B cell (primary cell): ENCODE results near the gene LRRC14B. TPM values are rescaled to one million over a fixed set of nuclear protein-coding genes. Genes with fewer than 3 reads are reported as not detected.
"Not testable (repeated sequence)": the region's sequence is repeated elsewhere in the genome, so short reads cannot be mapped to it uniquely, and the experiment has no call there.

Source experiments
- ATAC-seq: fragments of 200-7000 bp; cut with Tn5 transposase; one replicate; pipeline ENCODE4 v1.10.0; 2021; ENCODE audit warnings: low read depth, mild to moderate bottlenecking, moderate number of reproducible peaks, moderate library complexity
- CTCF ChIA-PET: fragments of 350-600 bp; sonication (Branson Sonifier 250); formaldehyde crosslinking; loops from one replicate; lab custom pipeline; 2021; ENCODE audit warnings: antibody characterized with exemption, inconsistent platforms; lab: Charles Lee
- POLR2A ChIA-PET: fragments of 350-600 bp; sonication (Branson Sonifier 250); formaldehyde crosslinking; loops from one replicate; lab custom pipeline; 2021; ENCODE audit warnings: antibody characterized with exemption; lab: Charles Lee
- DNase-seq: peaks from one replicate; pipeline ENCODE4 v3.0.0; 2013
- H2AFZ ChIP-seq: 2 replicates; pipeline ENCODE4 v1.6.1; 2012; ENCODE audit warnings: mild to moderate bottlenecking, low read depth, low read length; ENCODE audit not compliant: insufficient read depth, poor library complexity, severe bottlenecking
- H3K27ac ChIP-seq, 2 donors: 1 replicate in 1 of 2; 2 replicates in 1 of 2; pipeline ENCODE4 v1.5.1; 2012 to 2013; ENCODE audit warnings: low read length in 2 of 2, mild to moderate bottlenecking in 2 of 2, moderate library complexity in 1 of 2
- H3K27me3 ChIP-seq, 4 experiments: fragments of 200-600 bp in 1 of 4; sonication (generic) in 1 of 4; replicated peaks in 1 of 4; 1 replicate in 2 of 4; 2 replicates in 2 of 4; pipeline versions ENCODE4 v1.6.1 to v1.7.0; 2013 to 2016; ENCODE audit warnings: low read length in 3 of 4, mild to moderate bottlenecking in 2 of 4, mixed read lengths in 1 of 4, moderate library complexity in 1 of 4; ENCODE audit not compliant: insufficient read depth in 4 of 4, control insufficient read depth in 3 of 4; ENCODE audit errors: control extremely low read depth in 1 of 4
- H3K36me3 ChIP-seq, 2 experiments: replicated peaks in 1 of 2; 1 replicate in 1 of 2; 2 replicates in 1 of 2; pipeline versions ENCODE4 v1.6.1 to v1.7.1; 2013; ENCODE audit warnings: low read length in 1 of 2; ENCODE audit not compliant: insufficient read depth in 2 of 2, control insufficient read depth in 1 of 2; ENCODE audit errors: control extremely low read depth in 1 of 2, extremely low read depth in 1 of 2
- H3K4me1 ChIP-seq, 2 donors: fragments of 200-600 bp in 1 of 2; sonication (generic) in 1 of 2; 1 replicate in 1 of 2; 2 replicates in 1 of 2; pipeline versions ENCODE4 v1.5.1 to v1.6.1; 2013 to 2017; ENCODE audit warnings: low read length in 2 of 2; ENCODE audit not compliant: control insufficient read depth in 2 of 2, insufficient read depth in 2 of 2
- H3K4me2 ChIP-seq: replicated peaks from 2 replicates; pipeline ENCODE3; 2012; ENCODE audit warnings: mild to moderate bottlenecking, low read depth, low read length; ENCODE audit not compliant: poor library complexity, severe bottlenecking
- H3K4me3 ChIP-seq, 5 experiments: fragments of 200-600 bp in 1 of 5; sonication (generic) in 1 of 5; 1 replicate in 3 of 5; 2 replicates in 2 of 5; pipeline versions ENCODE4 v1.5.1 to v1.7.0; 2011 to 2016; ENCODE audit warnings: low read length in 4 of 5, mild to moderate bottlenecking in 4 of 5, low read depth in 2 of 5, control low read depth in 1 of 5, moderate library complexity in 1 of 5; ENCODE audit not compliant: insufficient read depth in 1 of 5; ENCODE audit errors: control extremely low read depth in 1 of 5, extremely low read depth in 1 of 5
- H3K79me2 ChIP-seq: fragments of 200-600 bp; sonication (generic); one replicate; pipeline ENCODE4 v1.6.0; 2016; ENCODE audit warnings: low read length; ENCODE audit not compliant: control insufficient read depth, insufficient read depth
- H3K9ac ChIP-seq: fragments of 200-600 bp; sonication (generic); 2 replicates; pipeline ENCODE4 v1.6.1; 2017; ENCODE audit warnings: mild to moderate bottlenecking, low read length, moderate library complexity
- H3K9me3 ChIP-seq, 3 donors: one replicate each; pipeline versions ENCODE4 v1.6.1 to v1.7.1; 2013; ENCODE audit warnings: low read length in 2 of 3; ENCODE audit not compliant: control insufficient read depth in 2 of 3, insufficient read depth in 1 of 3; ENCODE audit errors: control extremely low read depth in 1 of 3
- H4K20me1 ChIP-seq: 2 replicates; pipeline ENCODE4 v1.6.0; 2012; ENCODE audit warnings: mild to moderate bottlenecking, low read length; ENCODE audit not compliant: insufficient read depth, control insufficient read depth, poor library complexity, severe bottlenecking
- H3K27ac Mint-ChIP-seq: one replicate; pipeline ENCODE4 v1.8.0; 2021; ENCODE audit warnings: mixed read lengths
- H3K27me3 Mint-ChIP-seq: one replicate; pipeline ENCODE4 v1.8.0; 2021; ENCODE audit warnings: mixed read lengths
- H3K4me1 Mint-ChIP-seq: one replicate; pipeline ENCODE4 v1.8.0; 2021; ENCODE audit warnings: mixed read lengths
- H3K4me3 Mint-ChIP-seq: one replicate; pipeline ENCODE4 v1.8.0; 2021; ENCODE audit warnings: mixed read lengths
- H3K9me3 Mint-ChIP-seq: one replicate; pipeline ENCODE4 v1.8.0; 2022; ENCODE audit warnings: mixed read lengths; ENCODE audit not compliant: insufficient read depth
- EZH2 ChIP-seq: IDR thresholded peaks from 2 replicates; pipeline ENCODE4 v1.6.1; 2012; ENCODE audit warnings: borderline replicate concordance, low read depth, mild to moderate bottlenecking, moderate library complexity, low read length; ENCODE audit not compliant: insufficient read depth, poor library complexity, severe bottlenecking
- WGBS: methylation state at CpG from one replicate; pipeline ENCODE4 v1.1.5; 2013; ENCODE audit warnings: missing lambda C conversion rate; ENCODE audit not compliant: insufficient coverage; 5-methylcytosine and 5-hydroxymethylcytosine counted together
- intact Hi-C: fragments of 100-400 bp; cut with micrococcal nuclease; formaldehyde crosslinking; loops from one replicate; pipeline ENCODE4 v1.10.0; 2022
- polyA plus RNA-seq: library from polyadenylated mRNA; depleted of rRNA; stranded (reverse); fragments of >200 nt; gene quantifications from 2 replicates; pipeline ENCODE4 v1.2.3, GENCODE V29; 2012
- total RNA-seq, 2 donors: library from RNA; stranded (reverse); fragments of 120-200 nt in 1 of 2; gene quantifications; 1 replicate in 1 of 2; 2 replicates in 1 of 2; pipeline versions ENCODE4 v1.2.3 to v1.2.4, GENCODE V29; 2013 to 2022
- TF ChIP-seq, protein P1 (sequence below): fragments of 200-600 bp; IDR thresholded peaks from one replicate; pipeline ENCODE4 v1.8.0; 2022; ENCODE audit warnings: antibody characterized with exemption, mild to moderate bottlenecking

The LRRC14B gene
- total and polyA plus RNA-seq, 2 donors (not counting 1 experiment from before 2014, with no cell fraction given), result 0.06 TPM; not detected in 1

DNA sequence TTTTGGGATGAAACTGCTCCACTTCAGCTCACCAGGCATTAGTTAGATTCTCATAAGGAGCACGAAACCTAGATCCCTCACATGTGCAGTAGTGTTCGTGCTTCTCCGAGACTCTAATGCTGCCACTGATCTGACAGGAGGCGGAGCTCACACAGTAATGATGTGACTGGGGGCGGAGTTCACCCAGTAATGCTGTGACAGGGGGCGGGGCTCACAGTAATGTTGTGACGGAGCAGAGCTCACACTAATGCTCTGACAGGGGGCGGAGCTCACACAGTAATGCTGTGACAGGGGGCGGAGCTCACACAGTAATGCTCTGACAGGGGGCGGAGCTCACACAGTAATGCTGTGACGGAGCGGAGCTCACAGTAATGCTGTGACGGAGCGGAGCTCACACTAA is 27.1 kb upstream of the LRRC14B start:
- H3K9ac ChIP-seq, result no peak overlapping the region
- Mint-ChIP-seq H3K4me1 (no peaks in the 10 kb centered on the region), H3K27me3 (peaks cover 15% of the 10 kb centered on the region), H3K4me3 (no peak overlapping the region), H3K27ac (no peak overlapping the region), H3K9me3 (no peaks in the 10 kb centered on the region)
- intact Hi-C loops, result no loop called here
- no peaks in the 10 kb centered on the region for H3K27me3 ChIP-seq
- no peak overlapping the region for H2AFZ ChIP-seq
- DNase-seq (no peak), ATAC-seq (no peak)
- ChIA-PET POLR2A (no interaction called here), CTCF (no interaction called here)
- H3K4me2 ChIP-seq, result no peak overlapping the region
- TF ChIP-seq EZH2, result no peak
- TF ChIP-seq, protein P1, sequence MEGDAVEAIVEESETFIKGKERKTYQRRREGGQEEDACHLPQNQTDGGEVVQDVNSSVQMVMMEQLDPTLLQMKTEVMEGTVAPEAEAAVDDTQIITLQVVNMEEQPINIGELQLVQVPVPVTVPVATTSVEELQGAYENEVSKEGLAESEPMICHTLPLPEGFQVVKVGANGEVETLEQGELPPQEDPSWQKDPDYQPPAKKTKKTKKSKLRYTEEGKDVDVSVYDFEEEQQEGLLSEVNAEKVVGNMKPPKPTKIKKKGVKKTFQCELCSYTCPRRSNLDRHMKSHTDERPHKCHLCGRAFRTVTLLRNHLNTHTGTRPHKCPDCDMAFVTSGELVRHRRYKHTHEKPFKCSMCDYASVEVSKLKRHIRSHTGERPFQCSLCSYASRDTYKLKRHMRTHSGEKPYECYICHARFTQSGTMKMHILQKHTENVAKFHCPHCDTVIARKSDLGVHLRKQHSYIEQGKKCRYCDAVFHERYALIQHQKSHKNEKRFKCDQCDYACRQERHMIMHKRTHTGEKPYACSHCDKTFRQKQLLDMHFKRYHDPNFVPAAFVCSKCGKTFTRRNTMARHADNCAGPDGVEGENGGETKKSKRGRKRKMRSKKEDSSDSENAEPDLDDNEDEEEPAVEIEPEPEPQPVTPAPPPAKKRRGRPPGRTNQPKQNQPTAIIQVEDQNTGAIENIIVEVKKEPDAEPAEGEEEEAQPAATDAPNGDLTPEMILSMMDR, result no peak
- H4K20me1 ChIP-seq, result no peaks in the 10 kb centered on the region
- H3K4me1 ChIP-seq, result no peaks in the 10 kb centered on the region
- no peak overlapping the region for H3K4me3 ChIP-seq
- 90% methylated on average over 14 of the region's 14 CpGs for WGBS
- no peaks in the 10 kb centered on the region for H3K36me3 ChIP-seq
- no peak overlapping the region for H3K27ac ChIP-seq
- no peaks in the 10 kb centered on the region for H3K79me2 ChIP-seq
- peaks cover 0 to 6% (median 0%) of the 10 kb centered on the region in 3 donors for H3K9me3 ChIP-seq

DNA sequence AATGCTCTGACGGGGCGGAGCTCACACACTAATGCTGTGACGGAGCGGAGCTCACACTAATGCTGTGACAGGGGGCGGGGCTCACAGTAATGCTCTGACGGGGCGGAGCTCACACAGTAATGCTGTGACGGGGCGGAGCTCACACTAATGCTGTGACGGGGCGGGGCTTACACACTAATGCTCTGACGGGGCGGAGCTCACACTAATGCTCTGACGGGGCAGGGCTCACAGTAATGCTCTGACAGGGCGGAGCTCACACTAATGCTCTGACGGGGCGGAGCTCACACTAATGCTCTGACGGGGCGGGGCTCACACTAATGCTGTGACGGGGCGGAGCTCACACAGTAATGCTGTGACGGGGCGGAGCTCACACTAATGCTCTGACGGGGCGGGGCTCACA is 26.5 kb upstream of the LRRC14B start:
- H3K27ac Mint-ChIP-seq, H3K79me2 ChIP-seq, H3K9ac ChIP-seq, H3K4me3 ChIP-seq, H3K27ac ChIP-seq, H4K20me1 ChIP-seq, intact Hi-C loops, H3K4me2 ChIP-seq, H3K4me1 Mint-ChIP-seq, H3K36me3 ChIP-seq, H3K4me1 ChIP-seq, CTCF ChIA-PET, POLR2A ChIA-PET, DNase-seq, H3K9me3 ChIP-seq, ATAC-seq, H3K9me3 Mint-ChIP-seq, H3K27me3 ChIP-seq, H3K4me3 Mint-ChIP-seq, H2AFZ ChIP-seq: not testable (repeated sequence)
- WGBS, result 93% methylated on average over 14 of the region's 25 CpGs
- peaks cover 11% of the 10 kb centered on the region for H3K27me3 Mint-ChIP-seq
